HG03039 (cell line): ENCODE results near the gene ACHE.

Experiments used
- ATAC-seq: cut with Tn5 transposase; IDR thresholded peaks from one replicate; pipeline ENCODE4 v1.9.1; 2021; ENCODE audit warnings: mild to moderate bottlenecking, moderate library complexity; ENCODE audit not compliant: unreplicated experiment

Gene ACHE

DNA sequence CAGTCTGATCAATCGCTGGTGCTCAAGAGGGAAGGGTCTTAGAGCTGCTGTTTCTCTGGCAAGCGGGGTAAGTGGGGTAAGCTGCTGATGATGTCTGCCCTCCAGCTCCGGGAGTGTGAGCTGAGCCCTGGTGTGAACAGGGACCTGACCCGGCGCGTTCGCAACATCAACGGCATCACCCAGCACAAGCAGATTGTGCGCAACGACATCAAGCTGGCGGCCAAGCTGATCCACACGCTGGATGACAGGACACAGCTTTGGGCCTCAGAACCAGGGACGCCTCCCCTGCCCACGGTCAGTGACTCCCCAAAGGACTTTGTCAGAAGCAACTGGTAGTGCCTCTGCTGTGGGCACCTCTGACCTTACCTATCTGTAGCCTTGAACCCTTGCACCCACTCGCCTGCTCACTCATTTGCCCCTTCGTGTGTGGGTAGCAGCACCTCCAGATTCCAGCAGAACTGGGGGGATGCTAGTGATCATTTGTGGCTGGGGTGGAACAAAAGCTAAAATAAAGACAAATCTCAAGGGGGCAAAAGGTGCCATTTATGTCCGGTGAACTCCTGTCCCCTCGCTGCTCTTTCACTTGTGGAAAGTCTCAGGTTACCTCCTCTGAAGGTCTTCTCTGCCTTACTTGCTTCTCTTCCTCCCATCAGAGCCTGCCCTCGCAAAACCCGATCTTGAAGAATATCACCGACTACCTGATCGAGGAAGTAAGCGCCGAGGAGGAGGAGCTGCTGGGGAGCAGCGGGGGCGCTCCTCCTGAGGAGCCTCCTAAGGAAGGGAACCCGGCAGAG is 9.3 kb downstream of the ACHE start:
- no peak for ATAC-seq

GRCh38 chr7:100885440-100886141 is 10.1 kb downstream of the ACHE start:
- no peak for ATAC-seq

DNA sequence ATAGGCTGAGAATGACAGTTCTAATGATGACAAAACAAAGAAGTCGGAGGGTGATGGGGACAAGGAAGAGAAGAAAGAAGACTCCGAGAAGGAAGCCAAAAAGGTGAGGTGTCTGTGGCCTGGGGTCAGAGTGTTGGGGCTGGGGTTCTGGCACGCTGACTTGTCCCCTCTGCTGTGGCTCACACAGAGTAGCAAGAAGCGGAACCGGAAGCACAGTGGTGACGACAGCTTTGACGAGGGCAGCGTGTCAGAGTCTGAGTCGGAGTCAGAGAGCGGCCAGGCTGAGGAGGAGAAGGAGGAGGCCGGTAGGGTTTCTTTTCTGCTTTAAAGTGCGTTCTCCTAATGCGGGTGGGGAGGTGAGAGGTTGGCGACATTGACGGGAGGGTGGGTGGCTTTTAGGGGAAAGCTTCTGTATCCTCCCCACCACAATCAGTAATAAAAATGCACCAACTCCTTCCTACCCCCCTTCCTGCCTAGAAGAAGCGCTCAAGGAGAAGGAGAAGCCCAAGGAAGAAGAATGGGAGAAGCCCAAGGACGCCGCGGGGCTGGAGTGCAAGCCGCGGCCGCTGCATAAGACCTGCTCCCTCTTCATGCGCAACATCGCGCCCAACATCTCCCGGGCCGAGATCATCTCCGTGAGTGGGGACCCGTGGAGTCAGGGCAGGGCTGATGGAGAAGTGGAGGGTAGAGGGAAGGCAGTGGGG is 10.8 kb downstream of the ACHE start:
- no peak for ATAC-seq

DNA sequence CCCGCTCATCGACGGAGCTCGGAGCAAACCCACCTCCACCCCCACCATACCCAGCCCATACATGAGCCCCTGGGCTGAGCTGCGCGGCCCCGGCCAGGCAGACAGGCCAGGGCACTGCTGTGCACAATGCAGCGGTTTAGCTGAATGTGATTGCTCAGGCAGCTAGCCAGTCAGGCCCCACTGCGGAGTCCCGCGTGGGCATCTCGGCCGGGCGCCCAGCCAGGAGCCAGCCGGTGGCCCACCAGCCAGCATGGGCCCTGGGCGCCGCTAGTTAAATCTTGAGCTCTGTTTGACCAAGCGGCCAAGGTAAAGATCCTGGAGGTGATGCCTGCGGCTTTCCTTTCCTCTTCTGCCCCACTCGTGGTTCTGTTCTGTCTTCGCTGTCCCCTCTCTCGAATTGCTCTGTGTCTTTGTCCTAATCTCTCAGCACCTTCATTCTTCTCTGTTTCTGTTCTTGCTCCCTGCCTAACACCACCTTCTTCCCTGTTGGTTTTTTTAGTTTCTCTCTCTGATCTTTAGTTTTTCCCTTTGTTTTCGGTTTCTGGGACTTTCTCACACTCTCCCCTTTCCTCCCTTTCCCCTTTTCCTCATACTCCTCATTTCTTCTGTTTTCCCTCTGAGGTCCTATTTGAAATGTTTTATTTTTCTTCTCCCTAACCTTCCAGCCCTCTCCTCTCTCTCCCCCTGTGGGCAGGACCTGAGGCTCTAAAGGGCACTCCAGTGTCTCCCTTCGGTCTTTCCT is 12.7 kb downstream of the ACHE start:
- no peak for ATAC-seq

GRCh38 chr7:100882201-100882600 is 13.5 kb downstream of the ACHE start:
- ATAC-seq: no peak

- ATAC-seq: no peak
These were observed 14.6 kb downstream of the ACHE start for GRCh38 chr7:100881136-100881535.

DNA sequence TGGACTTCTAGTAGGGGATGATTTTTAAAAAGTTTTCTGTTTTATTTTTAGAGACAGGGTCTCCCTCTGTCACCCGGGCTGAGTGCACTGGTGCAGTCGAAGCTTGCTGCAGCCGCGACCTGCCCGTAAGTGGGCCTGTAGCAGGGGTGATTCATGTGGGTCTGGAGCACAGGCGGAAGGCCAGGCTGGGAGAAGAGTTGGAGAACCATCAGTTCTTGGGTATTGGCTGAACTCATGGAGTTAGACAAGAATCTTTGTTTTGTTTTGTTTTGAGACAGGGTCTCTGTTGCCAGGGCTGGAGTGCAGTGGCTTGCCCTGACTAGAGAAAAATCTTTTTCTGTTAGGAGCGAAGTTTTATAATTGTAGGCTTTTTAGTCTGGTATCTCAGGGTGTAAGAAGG is 15.0 kb downstream of the ACHE start:
- no peak for ATAC-seq

- ATAC-seq: no peak
These were observed 15.9 kb downstream of the ACHE start for GRCh38 chr7:100879685-100880261.

- no peak for ATAC-seq
These were observed 17.0 kb downstream of the ACHE start for GRCh38 chr7:100878685-100879084.

GRCh38 chr7:100878013-100878412 is 17.7 kb downstream of the ACHE start:
- ATAC-seq: no peak

DNA sequence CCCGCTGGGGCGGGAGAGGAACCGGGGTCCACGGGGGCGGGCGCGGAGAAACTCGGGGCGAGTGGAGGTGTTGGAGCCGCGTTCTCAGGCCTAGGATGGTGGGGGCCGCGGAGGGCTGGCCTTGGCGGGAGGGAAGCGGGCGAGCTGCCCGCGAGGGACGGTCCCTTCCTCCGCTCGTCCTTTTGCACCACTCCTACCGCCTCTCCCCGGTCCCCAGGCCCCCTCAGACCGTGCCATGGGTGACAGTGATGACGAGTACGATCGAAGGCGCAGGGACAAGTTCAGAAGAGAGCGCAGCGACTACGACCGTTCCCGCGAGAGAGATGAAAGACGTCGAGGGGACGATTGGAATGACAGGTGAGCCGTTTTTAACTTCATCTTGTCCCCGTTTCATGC is 20.3 kb downstream of the ACHE start:
- peak; percentile 23 for ATAC-seq

DNA sequence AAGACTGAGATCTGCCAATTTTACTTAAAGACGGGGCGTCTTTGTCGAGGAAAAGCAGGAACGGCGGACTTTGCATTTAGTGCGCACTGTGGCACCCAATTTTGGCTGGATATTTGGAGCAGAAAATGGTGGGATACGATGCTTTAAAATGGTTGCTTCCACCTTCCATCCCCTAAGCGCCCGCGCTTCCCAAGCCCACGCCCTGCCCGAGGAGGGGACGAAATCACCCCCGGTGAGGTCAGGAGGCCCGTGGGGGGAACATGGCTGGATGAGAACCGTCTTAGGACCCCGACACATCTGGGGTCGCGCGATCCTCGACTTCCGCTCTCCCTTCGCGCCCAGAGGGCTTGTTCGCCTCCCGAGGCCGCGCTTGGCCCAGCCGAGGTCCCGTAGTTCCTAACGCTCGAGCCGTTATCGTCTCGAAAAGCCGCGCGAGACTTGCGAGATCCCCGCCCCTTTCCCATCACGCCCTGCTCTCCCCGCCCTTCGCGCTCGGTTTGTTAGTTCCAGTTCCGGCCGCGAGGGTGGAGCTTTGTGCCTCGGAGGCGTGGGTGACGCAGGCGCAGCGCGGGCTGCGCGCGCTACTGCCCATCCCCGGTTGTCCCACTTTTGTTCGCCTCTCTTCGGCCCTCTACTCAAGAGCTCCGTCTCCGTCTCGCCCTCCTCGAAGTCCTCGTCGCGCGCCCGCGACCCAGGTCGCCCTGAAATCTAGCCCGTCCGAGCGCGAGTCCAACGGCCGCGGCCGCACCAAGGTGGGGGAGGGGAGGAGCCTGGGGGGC is 20.9 kb downstream of the ACHE start, which contains the start of gene SRRT:
Gene SRRT (plus strand): TSS at position 527 of the 779 bp plus-strand sequence. CDS start 488 bp downstream, outside the sequence.
- ATAC-seq: peak; percentile 75

GRCh38 chr7:100874300-100874576 is 21.4 kb downstream of the ACHE start:
- no peak for ATAC-seq

GRCh38 chr7:100873599-100874299 is 21.9 kb downstream of the ACHE start:
- no peak for ATAC-seq

DNA sequence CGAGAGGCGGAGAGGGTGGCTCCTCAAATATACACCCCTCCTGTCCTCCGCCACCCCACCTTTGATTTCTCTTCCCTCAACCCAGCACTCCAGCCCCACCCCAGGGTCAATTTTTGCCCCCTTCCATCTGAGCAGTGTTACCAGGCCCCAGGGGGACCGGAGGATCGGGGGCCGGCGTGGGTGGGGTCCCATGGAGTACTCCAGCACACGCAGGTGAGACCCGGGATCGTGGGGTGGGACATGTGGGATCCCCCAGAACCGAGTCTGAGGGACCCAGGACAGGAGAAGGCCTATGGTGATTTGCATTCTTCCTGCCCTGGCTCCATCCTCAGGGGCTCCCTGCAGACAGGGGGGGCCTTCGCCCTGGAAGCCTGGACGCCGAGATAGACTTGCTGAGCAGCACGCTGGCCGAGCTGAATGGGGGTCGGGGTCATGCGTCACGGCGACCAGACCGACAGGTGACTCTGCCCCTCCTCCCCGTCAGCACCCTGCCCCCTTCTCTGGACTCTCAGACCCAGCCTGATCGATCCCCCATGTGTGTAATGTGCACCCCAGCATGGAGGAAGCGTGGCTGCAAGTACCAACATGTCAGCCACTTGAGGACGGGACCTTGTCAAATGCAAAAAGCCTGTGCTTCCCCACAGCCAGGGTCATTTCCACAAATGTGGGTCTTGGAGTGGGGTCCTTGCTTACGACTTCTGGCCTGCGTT is 27.8 kb downstream of the ACHE start:
- ATAC-seq: no peak

- no peak for ATAC-seq
These were observed 28.5 kb downstream of the ACHE start, which contains the start of gene TRIP6 for GRCh38 chr7:100867040-100867775. Gene TRIP6 (plus strand): TSS chr7:100867387. CDS start chr7:100867498, 111 bp downstream.

- no peak for ATAC-seq
These were observed 29.0 kb downstream of the ACHE start for GRCh38 chr7:100866729-100867039.
